ENCODE results near the gene AATF.

The AATF gene

DNA sequence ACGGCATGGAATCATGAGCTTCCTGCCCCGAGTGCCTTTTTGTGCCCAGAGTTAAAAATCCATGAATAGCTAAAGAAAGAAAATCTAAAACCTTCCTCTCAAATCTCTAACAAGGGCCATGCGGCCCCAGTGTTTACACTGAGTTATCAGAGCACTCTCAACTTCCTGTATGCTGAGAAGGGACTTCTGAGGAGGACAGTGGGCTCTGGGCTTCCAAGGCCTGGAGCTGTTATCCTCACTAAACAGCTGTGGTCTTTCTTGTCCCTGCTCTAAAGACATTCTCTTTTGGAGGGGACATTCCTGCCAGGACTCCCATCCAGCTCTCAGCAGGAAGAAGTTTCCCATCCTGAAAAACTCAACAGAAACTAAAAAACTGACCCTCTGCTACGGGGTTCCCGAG, 135.6 kb downstream of the AATF start:
- DNase-seq: no peak

DNA sequence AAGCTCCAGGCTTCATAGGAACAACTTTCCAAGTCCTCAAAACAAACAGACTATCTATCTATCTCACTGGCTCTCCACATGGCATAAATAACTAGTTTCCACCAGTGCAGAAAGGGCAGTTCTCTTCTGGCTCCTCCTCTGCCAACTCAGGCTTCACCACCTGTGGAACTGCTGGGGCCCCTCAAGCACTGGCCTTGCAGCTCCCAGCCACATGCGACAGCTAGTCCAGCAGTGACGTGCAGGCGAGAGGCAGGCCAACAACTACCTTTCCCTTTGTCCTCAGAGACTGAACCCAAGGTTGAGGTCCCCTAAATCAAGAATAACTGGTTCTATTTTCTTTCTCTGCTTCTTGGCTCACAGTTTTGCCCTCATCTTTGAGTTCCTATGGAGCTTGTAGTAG, 137.6 kb downstream of the AATF start:
- DNase-seq: no peak

DNA sequence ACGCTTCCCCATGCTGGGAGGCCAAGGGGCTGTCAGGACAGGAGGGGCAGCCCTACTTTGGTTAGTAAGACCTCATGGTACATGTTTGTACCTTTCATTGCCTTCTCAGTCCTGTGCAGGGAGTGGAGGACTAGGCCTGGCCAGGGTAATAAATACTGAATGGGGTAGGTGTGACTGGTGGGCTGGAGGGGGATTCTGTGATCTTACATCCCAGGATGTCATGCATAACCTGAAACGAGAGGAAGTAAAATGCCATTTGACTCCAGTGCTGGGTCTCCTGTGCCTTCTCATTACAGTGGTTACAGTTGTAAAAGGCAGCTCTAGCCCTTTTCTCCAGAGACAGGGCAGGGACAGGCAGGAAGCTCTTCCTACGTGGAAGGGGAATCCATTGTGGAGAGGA, 138.2 kb downstream of the AATF start:
- DNase-seq: no peak

DNA sequence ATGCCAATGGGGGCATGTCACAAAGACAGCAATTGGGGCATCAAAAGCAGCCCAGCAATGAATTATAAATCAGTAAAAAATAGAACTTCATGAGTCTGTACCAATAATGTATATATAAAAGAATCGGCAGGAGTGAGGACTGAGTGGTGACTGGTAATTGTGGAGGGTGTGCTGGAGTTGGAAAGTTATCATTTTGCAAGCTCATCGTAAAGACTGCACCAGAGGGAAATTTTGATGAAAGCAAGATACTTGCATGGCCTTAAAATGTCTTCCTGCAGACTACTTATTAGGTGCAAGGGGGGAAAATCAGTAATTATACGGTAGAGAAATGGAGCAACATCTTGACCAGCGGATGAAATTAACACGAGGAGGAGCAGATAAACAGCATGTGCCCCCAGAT, 138.9 kb downstream of the AATF start:
- no peak for DNase-seq

DNA sequence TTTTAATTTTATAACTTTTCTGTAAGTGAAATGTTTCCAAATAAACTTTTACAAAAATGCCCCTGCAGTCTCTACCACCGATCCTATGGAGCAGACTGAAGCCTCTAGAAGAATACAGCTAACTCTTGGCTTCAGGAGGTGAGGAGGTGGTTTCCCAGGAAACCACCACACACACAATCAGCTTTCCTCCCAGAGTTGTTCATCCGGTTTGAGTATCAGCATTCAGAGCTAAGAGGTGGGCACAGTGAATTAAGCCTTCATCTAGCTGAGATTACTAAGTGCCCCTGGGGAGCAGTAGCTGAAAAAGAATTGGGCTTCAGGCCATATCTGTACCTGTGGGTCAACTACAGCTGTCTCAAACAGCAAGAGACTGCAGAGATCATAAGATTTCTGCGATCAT, 139.7 kb downstream of the AATF start:
- no peak for DNase-seq

DNA sequence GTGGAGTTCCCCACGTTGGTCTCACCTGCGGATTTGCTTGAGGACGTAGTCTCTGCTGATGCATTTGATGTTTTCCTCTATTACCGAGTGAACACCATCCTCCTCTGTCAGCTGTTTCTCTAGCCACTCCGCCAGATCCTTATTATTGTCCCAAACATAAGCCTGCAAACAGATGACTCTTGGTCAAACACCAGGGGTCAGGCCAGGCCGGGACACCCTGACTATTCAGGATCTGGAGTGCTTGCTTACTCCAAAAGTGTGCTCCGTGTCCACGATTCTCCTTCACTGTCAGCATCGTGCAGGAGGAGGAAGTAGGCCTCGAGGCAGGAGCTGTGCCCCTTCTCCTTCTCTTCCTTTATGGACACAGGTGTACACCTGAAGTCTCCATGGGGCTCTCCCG, 140.2 kb downstream of the AATF start:
- DNase-seq: no peak

DNA sequence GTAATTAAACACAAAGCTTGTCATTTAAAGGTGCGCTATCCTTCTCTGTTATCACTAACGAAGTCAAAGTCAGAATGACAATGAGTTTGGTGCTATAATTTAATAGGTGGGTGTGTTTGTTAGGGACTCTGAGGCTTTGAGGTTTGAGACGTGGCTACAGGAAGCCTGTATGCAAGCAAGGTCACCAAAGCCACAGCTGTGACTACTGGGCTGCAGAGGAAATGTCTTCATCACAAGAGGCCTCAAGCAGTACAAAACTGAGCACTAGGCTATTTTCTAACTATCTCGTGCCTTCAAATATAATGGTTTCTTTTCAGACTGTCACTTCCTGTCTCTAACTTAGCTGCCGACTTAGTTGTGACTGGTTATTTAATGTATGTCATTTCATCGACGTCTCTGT, 141.2 kb downstream of the AATF start:
- DNase-seq: peak; percentile 38 to 46

DNA sequence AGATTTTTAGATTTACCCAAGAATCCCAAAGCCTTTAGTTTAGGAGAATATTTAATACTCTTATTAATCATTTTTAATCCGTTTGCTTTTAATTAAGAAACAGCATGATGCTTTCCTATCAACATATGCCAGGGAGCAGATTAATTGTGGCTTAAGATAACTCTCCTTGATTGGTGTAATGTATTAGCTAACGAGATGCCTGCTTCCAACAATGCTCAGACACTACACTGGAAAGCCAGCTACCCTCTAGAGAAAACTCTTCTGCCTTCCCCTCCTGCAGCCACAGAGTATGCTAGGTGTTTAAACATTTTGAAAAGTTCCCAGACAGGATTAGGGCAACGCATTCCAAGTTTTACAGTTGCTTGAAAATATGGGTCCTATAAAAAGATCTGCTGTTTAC, 142.2 kb downstream of the AATF start:
- DNase-seq: no peak

DNA sequence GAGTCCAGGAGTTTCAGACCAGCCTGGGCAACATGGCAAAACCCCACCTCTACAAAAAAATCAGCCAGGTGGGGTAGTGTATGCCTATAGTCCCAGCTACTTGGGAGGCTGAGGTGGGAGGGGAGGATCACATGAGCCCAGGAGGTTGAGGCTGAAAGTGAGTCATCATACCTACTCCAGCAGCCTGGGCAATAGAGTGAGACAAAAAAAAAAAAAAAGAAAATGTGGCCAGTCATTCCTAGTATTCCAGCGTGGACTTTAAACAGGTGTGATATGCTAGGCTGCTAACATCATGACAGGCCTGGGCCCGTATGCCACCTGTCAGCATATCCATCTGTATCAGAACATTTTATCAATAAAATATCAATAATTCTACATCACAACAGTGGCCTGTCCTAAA, 143.3 kb downstream of the AATF start:
- DNase-seq: no peak

DNA sequence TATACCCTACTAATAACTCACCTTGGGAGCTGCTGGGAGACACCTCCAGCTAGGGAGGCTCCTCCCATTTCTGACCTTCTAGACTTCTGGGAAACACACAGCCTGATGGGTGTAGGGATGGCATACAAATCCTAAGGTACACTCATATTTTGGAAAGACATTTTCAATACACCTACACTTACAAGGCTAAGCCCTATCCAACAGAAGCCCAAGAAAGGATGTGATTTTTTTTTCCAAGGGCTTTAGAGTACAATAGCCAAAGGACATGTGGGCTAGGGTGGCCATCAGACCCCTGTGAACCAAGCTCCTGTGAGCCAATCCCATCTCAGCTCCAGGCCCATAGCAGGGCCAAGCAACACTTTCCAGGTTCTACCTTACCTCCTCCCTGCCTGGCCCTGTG, 143.9 kb downstream of the AATF start:
- DNase-seq: no peak

DNA sequence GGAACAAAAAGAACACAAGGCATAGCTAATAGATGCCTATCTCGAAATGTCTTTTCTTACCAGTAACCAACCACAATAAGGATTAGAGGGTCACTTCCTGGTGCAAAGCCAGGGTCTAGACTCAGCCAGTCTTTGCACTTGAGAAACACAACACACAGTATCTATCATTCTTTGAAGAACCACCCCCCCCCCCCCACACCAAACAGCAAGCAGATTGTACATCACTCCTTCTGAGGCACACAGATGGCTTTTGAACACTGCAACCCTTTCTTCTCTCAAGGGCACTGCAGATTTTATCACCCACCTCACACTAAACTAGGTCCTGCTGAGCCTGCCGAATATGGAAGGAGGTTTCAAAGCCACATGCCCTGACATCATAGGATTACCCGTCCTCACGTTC, 145.6 kb downstream of the AATF start:
- DNase-seq: no peak

DNA sequence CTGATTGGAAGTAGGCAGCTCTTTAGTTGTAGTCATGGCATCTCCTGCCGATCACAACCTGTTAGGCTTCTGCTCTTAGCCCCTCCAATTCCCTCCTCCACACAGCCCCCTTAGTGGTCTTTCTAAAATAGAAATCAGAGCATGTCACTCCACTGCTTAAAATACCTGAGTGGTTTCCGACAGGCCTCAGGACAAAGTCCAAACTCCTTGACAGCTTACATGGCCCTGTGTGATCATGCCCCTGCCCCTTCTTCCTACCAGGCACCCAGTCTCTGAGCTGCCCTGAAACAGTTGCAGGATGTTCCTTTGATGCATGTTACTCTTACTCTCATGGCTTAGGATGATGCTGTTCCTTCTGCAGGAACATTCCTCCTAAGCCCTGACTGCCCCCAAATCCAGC, 147.3 kb downstream of the AATF start:
- DNase-seq: no peak

DNA sequence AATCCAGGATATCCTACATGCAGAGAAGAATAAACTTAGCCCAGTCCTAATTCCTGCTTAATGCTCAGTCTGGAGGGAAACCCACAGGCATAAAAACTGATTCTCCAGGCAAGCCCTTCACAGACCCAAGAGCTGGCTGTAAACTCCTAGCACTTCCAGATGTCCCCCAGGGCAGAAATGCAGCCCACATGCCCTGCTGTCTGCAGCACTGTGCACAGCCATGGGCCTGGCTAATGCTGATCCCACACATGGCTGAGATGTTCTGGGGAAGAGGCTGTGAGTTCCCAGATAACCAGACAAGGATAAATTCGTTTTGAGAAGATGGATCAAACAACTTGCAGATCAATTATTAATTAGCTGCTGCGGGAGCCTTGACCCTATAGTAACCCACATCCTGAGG, 148.4 kb downstream of the AATF start:
- DNase-seq: no peak

DNA sequence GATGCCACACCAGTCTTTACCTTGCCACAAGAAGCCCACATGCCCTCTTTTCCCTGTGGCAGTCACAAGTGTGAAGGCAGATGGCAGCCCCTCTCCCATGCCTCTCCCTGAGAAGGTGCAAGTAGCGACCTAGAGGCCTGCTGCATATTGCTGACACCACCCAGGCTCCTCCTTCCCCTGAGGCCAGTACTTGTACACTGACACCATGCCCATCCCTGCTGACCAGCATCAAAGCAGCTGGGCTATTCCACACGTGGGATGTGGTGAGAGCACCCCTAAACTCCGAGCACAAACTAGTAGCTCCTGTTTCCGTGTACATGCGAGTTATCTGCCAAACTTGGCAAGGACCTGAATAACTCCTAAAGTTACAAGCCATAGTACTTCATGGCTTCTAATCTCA, 149.4 kb downstream of the AATF start:
- DNase-seq: no peak

DNA sequence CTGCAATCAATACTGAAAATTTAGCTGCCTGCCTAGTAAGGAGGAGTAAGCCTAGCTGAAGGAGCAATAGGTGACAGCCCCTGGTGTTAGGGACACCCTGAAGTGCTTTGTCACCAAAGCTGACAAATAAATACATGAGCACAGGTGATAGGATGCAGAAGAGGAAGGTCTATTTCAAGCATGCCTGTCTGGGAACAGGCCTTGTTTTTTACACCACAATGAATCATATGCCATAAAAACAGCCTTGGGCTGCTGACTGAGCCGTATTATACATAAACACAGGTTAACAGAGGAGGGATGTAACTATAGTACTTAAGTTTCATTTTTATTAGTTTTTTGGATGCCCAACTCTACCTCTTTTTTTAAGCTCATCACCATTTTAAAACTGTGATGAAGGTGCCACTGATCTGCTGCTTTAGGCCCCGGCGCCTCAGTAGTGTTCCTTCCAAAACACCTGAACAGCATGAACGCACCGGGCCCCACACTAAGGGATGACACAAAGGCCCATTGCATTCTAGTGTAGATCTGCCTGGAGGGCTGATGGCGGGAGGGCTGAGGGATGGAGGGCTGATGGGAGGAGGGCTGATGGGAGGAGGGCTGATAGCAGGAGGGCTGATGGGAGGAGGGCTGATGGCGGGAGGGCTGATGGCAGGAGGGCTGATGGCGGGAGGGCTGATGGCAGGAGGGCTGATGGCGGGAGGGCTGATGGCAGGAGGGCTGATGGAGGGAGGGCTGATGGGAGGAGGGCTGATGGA, 150.3 kb downstream of the AATF start:
- DNase-seq: no peak

DNA sequence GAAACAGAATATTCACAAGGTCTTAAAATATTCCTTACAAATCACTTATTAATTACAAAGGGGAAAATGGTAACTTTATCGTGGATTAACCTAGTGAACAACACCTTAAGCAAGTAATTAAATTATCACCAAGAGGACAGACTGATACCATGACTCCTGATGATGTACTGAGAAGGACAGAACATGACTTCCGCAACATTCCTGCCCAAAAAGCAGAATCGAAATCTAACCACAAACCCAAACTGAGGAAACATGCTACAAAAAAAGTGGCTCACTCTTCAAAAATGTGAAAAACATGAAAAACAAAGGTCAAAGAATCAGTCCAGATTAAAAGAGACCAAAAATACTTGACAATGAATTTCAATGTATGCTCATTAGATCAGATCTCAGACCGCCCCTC, 151.5 kb downstream of the AATF start:
- no peak for DNase-seq

DNA sequence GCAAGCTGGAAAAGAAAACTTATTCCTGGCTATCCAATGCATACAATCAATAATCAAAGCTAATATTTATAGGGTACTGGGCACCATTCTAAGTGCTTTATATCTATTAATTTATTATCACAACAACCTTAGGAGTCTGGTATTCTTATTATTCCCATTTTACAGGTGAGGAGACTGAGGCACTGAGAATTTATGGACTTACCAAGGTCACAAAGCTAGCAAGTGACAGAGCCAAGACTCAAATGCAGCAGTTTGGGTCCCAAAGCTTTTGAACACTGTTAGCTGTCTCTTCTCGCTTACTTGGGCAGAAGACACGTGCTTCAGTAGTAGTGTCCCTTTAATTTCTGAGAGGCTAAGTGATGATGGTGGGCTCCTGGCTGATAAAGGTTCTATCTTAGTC, 152.6 kb downstream of the AATF start:
- DNase-seq: no peak

DNA sequence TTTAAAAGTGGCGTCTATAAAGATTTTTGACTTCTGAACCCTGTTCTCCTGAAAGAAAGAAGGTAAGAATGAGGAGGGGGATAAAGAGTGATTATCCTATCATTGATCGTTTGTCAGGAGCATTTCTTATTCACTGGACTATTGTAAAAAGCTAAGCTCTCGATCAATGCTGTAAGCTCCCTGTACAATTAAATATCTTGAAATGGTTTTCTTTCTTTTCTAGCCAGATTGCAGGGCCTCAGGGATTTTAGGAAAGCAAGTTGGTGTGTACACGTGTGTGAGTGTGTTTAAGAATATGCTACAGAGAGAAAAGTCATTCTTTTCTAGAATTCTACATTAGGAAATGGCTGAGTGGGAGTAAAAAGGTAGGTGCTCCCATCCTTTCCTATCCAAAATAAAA, 154.5 kb downstream of the AATF start:
- no peak for DNase-seq

DNA sequence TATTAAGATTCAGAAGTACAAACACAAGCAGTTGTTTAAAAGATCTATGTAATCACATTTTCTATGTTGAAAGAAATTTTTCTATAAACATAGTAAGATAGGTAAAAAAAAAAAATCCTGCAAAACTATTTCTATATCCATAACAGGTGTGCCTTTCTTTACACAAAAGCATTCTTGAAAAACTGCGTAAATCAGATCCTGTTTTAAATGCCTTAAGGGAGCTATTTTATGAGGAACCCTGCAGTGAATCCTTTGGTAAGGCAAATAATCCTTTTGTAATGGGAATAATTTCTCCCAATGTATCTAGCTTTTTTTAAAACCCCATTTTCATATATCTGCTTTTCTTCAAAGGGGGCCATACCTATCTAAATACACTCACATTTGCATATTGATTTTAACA, 157.3 kb downstream of the AATF start:
- DNase-seq: no peak

Measured in activated T-cell treated with anti-CD3 and anti-CD28 coated beads, Interleukin-2, amount 50 U/mL, for 48 hours (primary cell).